A549 treated with CORT108297 at 1 μM for 4 hours (cell line): ENCODE results near the gene HCN4. TPM values are rescaled to one million over a fixed set of nuclear protein-coding genes. Genes with fewer than 3 reads are reported as not detected.

ENCODE experiments used
- total RNA-seq: library from RNA; stranded (reverse); fragments of 200-300 nt; extraction: Qiagen RNA extraction; gene quantifications from 5 replicates; pipeline ENCODE4 v1.2.3, GENCODE V29; 2022

The HCN4 gene
- total RNA-seq = 0.22 to 0.35 TPM (median 0.32 TPM) in 5 replicates

GRCh38 chr15:73368301-73369136 lies at the start of gene HCN4:
Gene HCN4 (minus strand): TSS chr15:73368958. CDS start chr15:73368270, 688 bp downstream.

Other genes starting within 250 kb of the HCN4 start
- 0.17 TPM in 1 of 5 replicates, not detected in the others for gene REC114, start 74.2 kb upstream of the HCN4 start, total RNA-seq